A549 treated with AZD2906 at 1 μM for 4 hours (cell line): ENCODE data around the gene GPR34. TPM values are rescaled to one million over a fixed set of nuclear protein-coding genes. Genes with fewer than 3 reads are reported as not detected.

Experiments used
- total RNA-seq: library from RNA; stranded (reverse); fragments of 200-300 nt; extraction: Qiagen RNA extraction; gene quantifications from 5 replicates; pipeline ENCODE4 v1.2.3, GENCODE V29; 2022

GPR34 gene
- 0.05 to 0.14 TPM (median 0.07 TPM) in 3 of 5 replicates, not detected in the others for total RNA-seq

DNA sequence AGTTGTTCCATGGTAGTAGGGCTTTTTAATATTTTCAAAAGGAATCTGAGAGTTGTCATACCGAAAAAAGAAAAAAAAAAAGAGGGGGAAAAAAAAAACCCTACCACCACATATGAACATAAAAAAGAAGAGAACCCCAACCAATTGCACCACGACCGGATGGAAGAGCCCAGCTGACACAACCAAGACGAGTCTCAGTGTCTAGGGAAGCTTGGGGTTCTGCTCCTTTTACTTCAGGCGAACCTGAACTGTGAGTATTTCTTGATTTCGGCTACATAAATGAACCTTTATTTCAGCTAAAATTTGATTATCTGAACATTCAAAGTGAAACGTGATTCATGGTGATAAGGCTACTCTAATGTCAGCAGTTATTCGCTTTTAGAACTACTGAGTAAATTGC is at the start of gene GPR34:
TSS of gene GPR34 (plus strand) at position 139 of the 400 bp plus-strand sequence. CDS start 6,661 bp downstream, outside the sequence.

DNA sequence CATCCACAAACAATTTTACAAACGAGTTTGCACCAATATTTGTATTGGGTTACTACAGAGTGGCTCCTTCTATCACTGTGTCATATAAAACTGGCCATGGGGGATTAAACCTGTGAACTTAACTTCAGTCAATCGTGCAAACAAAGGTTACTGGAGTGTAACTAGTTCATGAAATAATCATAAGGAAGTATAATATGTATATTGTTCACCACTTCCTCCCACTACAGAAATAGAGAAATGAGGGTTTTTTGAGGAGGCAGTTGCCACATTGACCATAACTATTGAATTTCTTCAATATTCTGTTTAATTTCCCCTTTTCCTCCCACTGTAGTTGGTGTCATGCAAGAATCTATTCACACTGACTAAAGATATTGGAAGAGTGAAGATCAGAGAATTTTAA is 35.1 kb downstream of the GPR34 start, which contains the start of gene GPR82:
TSS of gene GPR82 (plus strand) at position 356 of the 400 bp plus-strand sequence. CDS start 2,846 bp downstream, outside the sequence.

Other genes starting within 250 kb of the GPR34 start
- gene NYX, start 241.6 kb upstream of the GPR34 start, total RNA-seq = not detected in 5 replicates
- gene GPR82, start 35.2 kb downstream of the GPR34 start, total RNA-seq = not detected in 5 replicates
- gene CASK, start 234.6 kb downstream of the GPR34 start, total RNA-seq = 19.3 to 21.9 TPM (median 20.7 TPM) in 5 replicates